Measurements from ENCODE around the gene CRISPLD2. TPM values are rescaled to one million over a fixed set of nuclear protein-coding genes. Genes with fewer than 3 reads are reported as not detected.
A peak's percentile ranks its signal among the peaks of the same experiment; 100 is the strongest.

The CRISPLD2 gene
- polyA plus RNA-seq, 1 donor from 2014 or later, result 0.06 TPM

GRCh38 chr16:84820305-84820684, 510 bp downstream of the CRISPLD2 start:
- Histone ChIP-seq H3K27ac (ENCODE audit: low read length) (no peak overlapping the region), H3K4me3 (ENCODE audit: low read length) (peak overlapping the region; percentile 73), H3K9me2 (ENCODE audit: insufficient read depth, low read length) (no peaks in the 10 kb centered on the region), H3K27me3 (ENCODE audit: insufficient read depth, low read depth, low read length) (peaks cover 23% of the 10 kb centered on the region), H3K9me3 (ENCODE audit: low read length) (no peaks in the 10 kb centered on the region), H3K9ac (ENCODE audit: low read length) (no peak overlapping the region), H4K20me1 (ENCODE audit: insufficient read depth) (no peaks in the 10 kb centered on the region), H3K36me3 (ENCODE audit: insufficient read depth, low read length) (no peaks in the 10 kb centered on the region), H3K79me2 (replicated peaks; ENCODE audit: insufficient read depth, low read length) (no peaks in the 10 kb centered on the region), H2AFZ (ENCODE audit: low read depth, low read length) (no peak overlapping the region), H3K4me2 (ENCODE audit: low read length) (peak overlapping the region; percentile 80), H3F3A (ENCODE audit: insufficient read depth, low read length, poor library complexity, severe bottlenecking) (no peaks in the 10 kb centered on the region)
- TF ChIP-seq CTCF (IDR thresholded peaks at IDR 0.05; ENCODE audit: poor library complexity, severe bottlenecking) (no peak), POLR2AphosphoS5 (IDR thresholded peaks at IDR 0.05) (no peak), MXI1 (conservative IDR thresholded peaks at IDR 0.05; ENCODE audit: poor library complexity, severe bottlenecking) (no peak), SMC3 (conservative IDR thresholded peaks at IDR 0.05; ENCODE audit: poor library complexity) (no peak)

- Histone ChIP-seq H3F3A (ENCODE audit: insufficient read depth, low read length, poor library complexity, severe bottlenecking) (no peaks in the 10 kb centered on the region), H3K79me2 (replicated peaks; ENCODE audit: insufficient read depth, low read length) (no peaks in the 10 kb centered on the region), H4K20me1 (ENCODE audit: insufficient read depth) (no peaks in the 10 kb centered on the region), H3K9ac (ENCODE audit: low read length) (no peak overlapping the region), H3K27me3 (ENCODE audit: insufficient read depth, low read depth, low read length) (peaks cover 23% of the 10 kb centered on the region), H3K36me3 (ENCODE audit: insufficient read depth, low read length) (no peaks in the 10 kb centered on the region), H2AFZ (ENCODE audit: low read depth, low read length) (no peak overlapping the region), H3K4me2 (ENCODE audit: low read length) (no peak overlapping the region), H3K4me3 (ENCODE audit: low read length) (no peak overlapping the region), H3K9me2 (ENCODE audit: insufficient read depth, low read length) (no peaks in the 10 kb centered on the region), H3K9me3 (ENCODE audit: low read length) (no peaks in the 10 kb centered on the region), H3K27ac (ENCODE audit: low read length) (no peak overlapping the region)
- TF ChIP-seq POLR2AphosphoS5 (IDR thresholded peaks at IDR 0.05), result no peak
- no peak for TF ChIP-seq EZH2 (IDR thresholded peaks at IDR 0.05; ENCODE audit: borderline replicate concordance, insufficient read depth, low read length, poor library complexity, severe bottlenecking)
- no peak for TF ChIP-seq RAD21 (conservative IDR thresholded peaks at IDR 0.05)
- no peak for TF ChIP-seq MXI1 (conservative IDR thresholded peaks at IDR 0.05; ENCODE audit: poor library complexity, severe bottlenecking)
- TF ChIP-seq SMC3 (conservative IDR thresholded peaks at IDR 0.05; ENCODE audit: poor library complexity), result no peak
- TF ChIP-seq EP300 (conservative IDR thresholded peaks at IDR 0.05; ENCODE audit: poor library complexity, severe bottlenecking), result no peak
- no peak for TF ChIP-seq REST (IDR thresholded peaks at IDR 0.05; ENCODE audit: borderline replicate concordance)
These were observed 986 bp downstream of the CRISPLD2 start for GRCh38 chr16:84820771-84821170.

GRCh38 chr16:84821179-84821578, 1.4 kb downstream of the CRISPLD2 start:
- H3K4me3 ChIP-seq (ENCODE audit: low read length), result no peak overlapping the region
- H3K36me3 ChIP-seq (ENCODE audit: insufficient read depth, low read length), result no peaks in the 10 kb centered on the region
- no peaks in the 10 kb centered on the region for H3K79me2 ChIP-seq (replicated peaks; ENCODE audit: insufficient read depth, low read length)
- TF ChIP-seq REST (IDR thresholded peaks at IDR 0.05; ENCODE audit: borderline replicate concordance) (no peak), EZH2 (IDR thresholded peaks at IDR 0.05; ENCODE audit: borderline replicate concordance, insufficient read depth, low read length, poor library complexity, severe bottlenecking) (no peak), MXI1 (conservative IDR thresholded peaks at IDR 0.05; ENCODE audit: poor library complexity, severe bottlenecking) (no peak), EP300 (conservative IDR thresholded peaks at IDR 0.05; ENCODE audit: poor library complexity, severe bottlenecking) (no peak), RAD21 (conservative IDR thresholded peaks at IDR 0.05) (no peak), TAF1 (IDR thresholded peaks at IDR 0.05; ENCODE audit: low read depth) (no peak), POLR2AphosphoS5 (IDR thresholded peaks at IDR 0.05) (no peak), CTCF (IDR thresholded peaks at IDR 0.05; ENCODE audit: poor library complexity, severe bottlenecking) (no peak), SMC3 (conservative IDR thresholded peaks at IDR 0.05; ENCODE audit: poor library complexity) (no peak)
- no peak overlapping the region for H3K9ac ChIP-seq (ENCODE audit: low read length)
- H3K27me3 ChIP-seq (ENCODE audit: insufficient read depth, low read depth, low read length), result peaks cover 23% of the 10 kb centered on the region
- H2AFZ ChIP-seq (ENCODE audit: low read depth, low read length), result no peak overlapping the region
- H3K27ac ChIP-seq (ENCODE audit: low read length), result no peak overlapping the region
- no peaks in the 10 kb centered on the region for H3F3A ChIP-seq (ENCODE audit: insufficient read depth, low read length, poor library complexity, severe bottlenecking)
- no peak overlapping the region for H3K4me2 ChIP-seq (ENCODE audit: low read length)
- H4K20me1 ChIP-seq (ENCODE audit: insufficient read depth), result no peaks in the 10 kb centered on the region
- no peaks in the 10 kb centered on the region for H3K9me2 ChIP-seq (ENCODE audit: insufficient read depth, low read length)
- no peaks in the 10 kb centered on the region for H3K9me3 ChIP-seq (ENCODE audit: low read length)
